ENCODE measurements around the gene APAF1. TPM values are rescaled to one million over a fixed set of nuclear protein-coding genes. Genes with fewer than 3 reads are reported as not detected.
A peak's percentile ranks its signal among the peaks of the same experiment; 100 is the strongest.

Gene APAF1
- total and polyA plus RNA-seq, 4 donors: 1.9 to 11.6 (median 6.6) TPM

GRCh38 chr12:98741196-98741555 lies 96.1 kb downstream of the APAF1 start:
- 86% methylated on average over 4 of the region's 4 CpGs for WGBS
- H3K27ac ChIP-seq (ENCODE audit: low read depth in 1 of 2, low read length in 2 of 2): no peak overlapping the region
- TF ChIP-seq HNF4A (conservative IDR thresholded peaks at IDR 0.05): no peak

GRCh38 chr12:98741556-98742265 lies 96.6 kb downstream of the APAF1 start:
- TF ChIP-seq YY1 (IDR thresholded peaks at IDR 0.05) (no peak), CTCF (IDR thresholded peaks at IDR 0.05; ENCODE audit: low read depth, low read length, missing input control) (no peak), JUND (IDR thresholded peaks at IDR 0.05) (no peak), FOXA1 (IDR thresholded peaks at IDR 0.05) (no peak), ATF3 (IDR thresholded peaks at IDR 0.05) (no peak), GABPA (IDR thresholded peaks at IDR 0.05 in 1 of 2, conservative IDR thresholded peaks at IDR 0.05 in 1 of 2) (no peak), EGR1 (IDR thresholded peaks at IDR 0.05; ENCODE audit: low read depth in 2 of 2) (no peak)
- Histone ChIP-seq H3K27me3 (ENCODE audit: control insufficient read depth in 4 of 4, insufficient read depth in 4 of 4, low read length in 3 of 4) (peaks cover 0 to 6% (median 4%) of the 10 kb centered on the region in 4 donors), H3K4me3 (ENCODE audit: low read depth in 1 of 3, low read length in 3 of 3) (no peak overlapping the region), H3K4me1 (ENCODE audit: control insufficient read depth in 4 of 4, insufficient read depth in 4 of 4, low read length in 3 of 4) (peaks cover 0 to 15% (median 12%) of the 10 kb centered on the region in 4 donors), H3K36me3 (ENCODE audit: control insufficient read depth in 4 of 4, insufficient read depth in 3 of 4, low read depth in 1 of 4, low read length in 3 of 4) (no peaks in the 10 kb centered on the region), H3K9ac (ENCODE audit: low read depth in 1 of 2, low read length in 2 of 2) (no peak overlapping the region), H3K9me3 (ENCODE audit: control insufficient read depth in 4 of 4, low read length in 3 of 4) (no peaks in the 10 kb centered on the region), H3K27ac (ENCODE audit: low read depth in 1 of 2, low read length in 2 of 2) (no peak overlapping the region)
- 70% methylated on average over 12 of the region's 12 CpGs for WGBS
- no peak for DNase-seq (ENCODE audit: low spot score)

More at GRCh38 chr12:98741196-98741555, 96.1 kb downstream of the APAF1 start:
- DNase-seq (ENCODE audit: low spot score): no peak
- H3K27me3 ChIP-seq (ENCODE audit: control insufficient read depth in 4 of 4, insufficient read depth in 4 of 4, low read length in 3 of 4): peaks cover 0 to 5% (median 3%) of the 10 kb centered on the region in 4 donors
- H3K9ac ChIP-seq (ENCODE audit: low read depth in 1 of 2, low read length in 2 of 2): no peak overlapping the region
- H3K4me3 ChIP-seq (ENCODE audit: low read depth in 1 of 3, low read length in 3 of 3): no peak overlapping the region
- no peaks in the 10 kb centered on the region for H3K9me3 ChIP-seq (ENCODE audit: control insufficient read depth in 4 of 4, low read length in 3 of 4)
- H3K4me1 ChIP-seq (ENCODE audit: control insufficient read depth in 4 of 4, insufficient read depth in 4 of 4, low read length in 3 of 4): peaks cover 0 to 17% (median 13%) of the 10 kb centered on the region in 4 donors
- no peaks in the 10 kb centered on the region for H3K36me3 ChIP-seq (ENCODE audit: control insufficient read depth in 4 of 4, insufficient read depth in 3 of 4, low read depth in 1 of 4, low read length in 3 of 4)

- no peaks in the 10 kb centered on the region for H3K36me3 ChIP-seq (ENCODE audit: control insufficient read depth in 4 of 4, insufficient read depth in 3 of 4, low read depth in 1 of 4, low read length in 3 of 4)
These were observed 98.4 kb downstream of the APAF1 start for GRCh38 chr12:98743362-98743953.

More at GRCh38 chr12:98743362-98743953, 98.4 kb downstream of the APAF1 start:
- Histone ChIP-seq H3K27ac (ENCODE audit: low read depth in 1 of 2, low read length in 2 of 2) (no peak overlapping the region), H3K4me1 (ENCODE audit: control insufficient read depth in 4 of 4, insufficient read depth in 4 of 4, low read length in 3 of 4) (peaks cover 0 to 9% (median 7%) of the 10 kb centered on the region in 4 donors), H3K9ac (ENCODE audit: low read depth in 1 of 2, low read length in 2 of 2) (no peak overlapping the region), H3K4me3 (ENCODE audit: low read depth in 1 of 3, low read length in 3 of 3) (no peak overlapping the region), H3K27me3 (ENCODE audit: control insufficient read depth in 4 of 4, insufficient read depth in 4 of 4, low read length in 3 of 4) (peaks cover 0 to 11% (median 4%) of the 10 kb centered on the region in 4 donors), H3K9me3 (ENCODE audit: control insufficient read depth in 4 of 4, low read length in 3 of 4) (no peaks in the 10 kb centered on the region)
- TF ChIP-seq CTCF (IDR thresholded peaks at IDR 0.05; ENCODE audit: low read depth, low read length, missing input control): peak; percentile 21
- no peak for TF ChIP-seq NR2F2 (IDR thresholded peaks at IDR 0.05)
- TF ChIP-seq FOXA1 (IDR thresholded peaks at IDR 0.05): no peak
- TF ChIP-seq RAD21 (IDR thresholded peaks at IDR 0.05): peak; percentile 13 to 38
- TF ChIP-seq EGR1 (IDR thresholded peaks at IDR 0.05; ENCODE audit: low read depth in 2 of 2): no peak
- TF ChIP-seq YY1 (IDR thresholded peaks at IDR 0.05): no peak
- TF ChIP-seq ZBTB33 (IDR thresholded peaks at IDR 0.05): no peak
- TF ChIP-seq RXRA (IDR thresholded peaks at IDR 0.05): no peak
- no peak for TF ChIP-seq SP1 (IDR thresholded peaks at IDR 0.05)
- TF ChIP-seq FOXA2 (IDR thresholded peaks at IDR 0.05): no peak
- 35% methylated on average over 4 of the region's 4 CpGs for WGBS
- no peak for DNase-seq (ENCODE audit: low spot score)

Data from liver (tissue), 9 donors.